Bone marrow (tissue), 2 donors: ENCODE measurements around the gene FLRT2.

ENCODE experiments used
- DNase-seq, 2 donors: peaks; one replicate each; lab custom pipeline; 2025; lab: John Stamatoyannopoulos, UW

Gene FLRT2, protein sequence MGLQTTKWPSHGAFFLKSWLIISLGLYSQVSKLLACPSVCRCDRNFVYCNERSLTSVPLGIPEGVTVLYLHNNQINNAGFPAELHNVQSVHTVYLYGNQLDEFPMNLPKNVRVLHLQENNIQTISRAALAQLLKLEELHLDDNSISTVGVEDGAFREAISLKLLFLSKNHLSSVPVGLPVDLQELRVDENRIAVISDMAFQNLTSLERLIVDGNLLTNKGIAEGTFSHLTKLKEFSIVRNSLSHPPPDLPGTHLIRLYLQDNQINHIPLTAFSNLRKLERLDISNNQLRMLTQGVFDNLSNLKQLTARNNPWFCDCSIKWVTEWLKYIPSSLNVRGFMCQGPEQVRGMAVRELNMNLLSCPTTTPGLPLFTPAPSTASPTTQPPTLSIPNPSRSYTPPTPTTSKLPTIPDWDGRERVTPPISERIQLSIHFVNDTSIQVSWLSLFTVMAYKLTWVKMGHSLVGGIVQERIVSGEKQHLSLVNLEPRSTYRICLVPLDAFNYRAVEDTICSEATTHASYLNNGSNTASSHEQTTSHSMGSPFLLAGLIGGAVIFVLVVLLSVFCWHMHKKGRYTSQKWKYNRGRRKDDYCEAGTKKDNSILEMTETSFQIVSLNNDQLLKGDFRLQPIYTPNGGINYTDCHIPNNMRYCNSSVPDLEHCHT

DNA sequence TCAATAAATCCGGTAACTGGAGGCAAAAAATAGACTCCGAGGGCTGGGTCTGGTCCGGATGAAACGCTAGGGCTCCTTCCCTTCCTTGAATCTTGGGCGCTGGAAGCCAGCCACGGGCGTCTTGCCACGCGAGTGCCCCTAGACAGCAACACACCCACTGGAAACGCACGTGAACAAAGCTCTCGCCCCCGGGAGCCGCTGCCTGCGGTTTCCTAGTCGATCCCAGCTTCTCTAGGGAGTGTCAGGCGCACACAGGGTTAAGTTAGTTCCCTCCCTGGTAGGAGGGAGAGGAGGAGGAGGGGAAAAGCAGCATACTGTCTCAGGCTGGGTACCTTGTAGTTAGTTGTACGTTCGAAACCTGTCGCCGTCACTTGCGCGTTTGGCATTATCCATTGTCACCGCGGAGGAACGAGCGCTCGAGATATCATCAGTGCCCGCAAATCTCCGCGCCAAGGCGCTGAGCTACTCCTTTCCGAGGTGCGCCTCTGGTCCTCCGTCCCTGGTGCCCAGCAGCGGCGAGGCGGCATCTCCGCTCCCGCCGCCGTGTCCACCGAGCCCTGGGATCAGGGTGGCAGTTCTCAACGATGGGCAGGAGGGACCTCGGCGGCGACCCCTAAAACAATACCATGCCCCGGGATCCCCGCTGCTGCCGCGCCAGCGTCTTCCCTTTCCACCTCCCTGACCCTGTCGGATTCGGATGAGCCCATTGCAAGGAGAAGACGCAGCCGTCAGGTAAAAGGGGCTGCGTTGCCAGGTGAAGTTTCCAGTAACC, at the start of gene FLRT2:
Gene FLRT2, plus strand, starts transcription at position 342 of the 772 bp plus-strand sequence. CDS start 91,371 bp downstream, outside the sequence.
- no peak for DNase-seq

DNA sequence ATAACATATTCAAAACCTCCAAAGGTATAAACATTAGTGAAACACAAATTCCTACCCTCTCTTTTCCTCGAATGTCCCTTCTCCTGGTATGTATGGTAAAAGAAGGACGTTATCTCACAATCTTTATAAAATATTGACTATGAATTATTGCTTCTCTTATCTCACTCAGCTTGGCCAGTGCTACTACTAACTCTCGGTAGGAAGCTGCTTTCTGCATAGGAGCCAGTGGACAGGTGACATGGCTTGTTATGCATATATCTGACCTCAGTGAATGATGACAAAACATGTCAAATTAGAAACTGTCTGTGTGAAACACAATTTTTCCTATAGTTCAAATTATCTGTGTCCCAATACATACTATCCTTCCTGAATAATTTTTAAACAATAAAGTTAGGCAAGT, 48.5 kb upstream of the FLRT2 start:
- DNase-seq = no peak

DNA sequence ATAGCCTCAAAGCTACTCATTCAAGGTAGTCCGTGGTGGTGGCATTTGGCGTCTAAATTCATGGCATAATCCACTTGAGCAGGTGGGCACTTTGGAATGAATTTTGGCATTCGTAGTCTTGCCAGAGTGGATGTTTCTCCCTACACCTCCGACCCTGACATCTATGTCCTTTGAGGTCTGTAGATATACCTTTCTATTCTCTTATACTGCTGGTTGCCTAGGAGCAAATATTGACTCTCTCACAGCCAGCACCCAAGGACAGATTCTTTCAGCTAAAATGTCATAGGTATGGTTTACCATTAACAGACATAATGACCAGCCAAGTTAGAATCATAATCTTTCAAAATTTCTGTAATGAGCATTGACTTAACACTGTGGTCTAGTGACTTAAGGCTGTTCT, 47.4 kb upstream of the FLRT2 start:
- no peak for DNase-seq

DNA sequence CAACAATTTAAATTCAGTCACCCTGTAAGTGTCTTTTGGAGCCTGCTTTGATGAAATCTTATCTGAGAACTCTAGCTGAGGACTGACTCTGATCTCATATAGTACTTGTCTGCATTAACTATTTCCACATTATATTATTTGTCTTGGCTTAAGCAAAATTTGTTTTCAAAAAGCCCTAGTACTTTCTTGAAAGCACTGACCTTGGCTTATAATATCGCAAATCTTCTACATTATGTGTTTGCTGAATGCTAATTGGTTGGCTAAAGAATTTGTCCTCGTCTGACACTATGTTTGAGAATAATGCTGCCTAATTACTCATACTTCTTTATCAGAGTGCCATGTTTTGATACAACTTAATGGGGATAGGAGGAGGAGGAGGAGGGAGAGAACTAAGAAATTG, 46.9 kb upstream of the FLRT2 start:
- no peak for DNase-seq

DNA sequence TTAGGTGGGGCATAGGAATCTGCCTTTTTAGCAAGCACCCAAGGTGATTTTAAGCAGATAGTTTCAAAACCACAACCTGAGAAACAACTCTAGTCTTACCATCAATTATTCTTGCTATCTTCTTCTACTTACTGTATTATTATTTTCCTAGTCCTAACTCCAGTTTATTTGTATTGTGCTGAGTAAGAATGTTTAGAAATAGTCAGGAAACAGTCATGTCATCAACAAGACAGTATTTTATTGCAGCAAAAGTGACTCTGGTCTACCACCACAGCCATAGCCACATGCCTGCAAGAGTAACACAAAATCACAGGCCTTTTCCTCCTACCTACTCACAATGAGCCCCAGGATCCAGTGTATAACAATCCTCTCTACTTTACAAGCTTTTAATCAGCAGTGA, 46.3 kb upstream of the FLRT2 start:
- no peak for DNase-seq

DNA sequence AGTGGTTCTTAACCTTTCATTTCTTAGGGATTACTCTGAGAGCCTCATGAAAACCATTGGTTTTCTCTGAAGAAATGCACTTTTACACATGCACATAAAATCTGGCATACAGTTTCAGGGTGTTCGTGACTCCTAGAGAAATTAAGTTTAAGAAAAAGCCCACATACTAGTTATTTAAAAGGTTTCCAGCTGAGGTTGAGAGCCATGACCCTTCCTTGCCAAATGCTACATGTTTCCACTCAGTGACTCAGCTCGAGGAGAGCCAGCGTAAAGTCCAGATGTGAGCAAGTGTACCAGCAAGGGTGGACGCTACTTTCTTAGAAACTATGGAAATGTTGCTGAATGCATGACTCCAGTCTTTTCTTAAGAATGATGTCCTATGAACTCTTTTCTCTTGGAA, 42.7 kb upstream of the FLRT2 start:
- no peak for DNase-seq

DNA sequence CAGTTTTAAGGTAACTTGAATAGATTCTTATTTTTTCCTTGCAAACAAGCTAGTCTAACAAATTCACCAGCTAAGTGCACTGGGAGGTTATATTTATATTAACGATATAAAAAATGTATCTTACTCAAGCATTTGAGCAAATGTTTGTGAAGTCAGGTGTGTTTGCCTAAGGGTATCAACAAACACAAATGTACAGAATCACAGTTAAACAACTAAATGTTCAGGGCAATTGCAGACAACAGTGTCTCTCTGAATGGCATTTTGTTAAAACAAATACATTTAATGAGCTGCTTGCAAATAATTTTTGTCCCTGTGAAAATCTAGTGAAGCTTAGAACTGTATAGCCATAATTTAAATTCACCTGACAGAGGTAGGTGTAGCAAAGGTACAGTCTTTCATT, 28.2 kb upstream of the FLRT2 start:
- no peak for DNase-seq

DNA sequence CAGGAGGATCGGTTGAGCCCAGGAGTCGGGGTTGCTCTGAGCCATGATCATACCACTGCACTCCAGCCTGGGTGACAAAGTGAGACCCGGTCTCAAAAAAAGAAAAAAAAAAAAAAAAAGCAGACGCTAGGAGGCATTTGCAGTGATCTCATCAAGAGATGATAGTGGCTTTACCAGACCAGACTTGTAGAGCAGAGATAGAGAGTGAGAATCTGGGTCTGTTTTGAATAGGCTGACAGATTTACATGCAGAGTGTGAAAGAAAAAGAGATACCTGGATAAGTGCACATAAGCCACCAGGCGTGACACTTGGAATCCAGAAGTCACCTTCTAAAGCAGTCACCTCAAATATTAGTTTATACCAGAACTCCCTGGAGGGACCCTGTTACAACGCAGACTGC, 21.1 kb upstream of the FLRT2 start:
- DNase-seq = no peak

DNA sequence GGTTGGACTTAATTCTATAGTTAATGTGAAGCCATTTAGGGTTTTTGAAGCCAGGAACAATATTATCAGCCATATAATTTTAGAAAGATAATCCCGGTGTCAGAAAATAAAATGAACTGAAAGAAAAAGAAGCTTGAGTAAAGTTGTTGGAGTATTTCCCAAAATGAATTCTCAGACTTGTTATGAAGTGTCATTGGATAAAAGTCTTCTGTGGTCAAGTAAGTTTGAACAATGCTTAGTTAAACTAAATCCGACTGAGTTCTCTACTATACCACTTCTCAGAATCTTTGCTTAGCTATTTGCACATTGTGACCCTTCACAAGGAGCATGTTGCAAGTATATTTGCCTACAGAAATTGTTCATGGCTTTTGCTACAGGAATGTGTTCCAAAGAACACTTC, 17.5 kb upstream of the FLRT2 start:
- DNase-seq = no peak

DNA sequence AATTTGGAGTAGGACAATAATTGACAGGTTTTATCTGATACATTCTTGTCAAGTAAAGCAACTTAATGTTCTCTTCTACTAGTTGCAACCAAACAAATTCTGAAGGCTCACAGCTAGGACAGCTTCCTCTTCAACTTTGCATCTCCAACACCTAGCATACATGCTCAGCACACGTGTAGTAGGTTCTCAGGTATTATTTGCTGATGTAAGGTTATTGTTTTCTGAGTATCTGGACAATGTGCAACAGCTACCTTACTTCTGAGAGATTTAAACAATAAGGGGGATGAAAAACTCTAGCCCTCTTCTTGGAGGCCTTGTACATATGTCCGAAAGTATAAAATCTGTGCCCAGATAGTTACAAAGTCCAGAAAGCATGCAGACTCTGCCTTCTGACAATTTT, 15.5 kb upstream of the FLRT2 start:
- DNase-seq = no peak

DNA sequence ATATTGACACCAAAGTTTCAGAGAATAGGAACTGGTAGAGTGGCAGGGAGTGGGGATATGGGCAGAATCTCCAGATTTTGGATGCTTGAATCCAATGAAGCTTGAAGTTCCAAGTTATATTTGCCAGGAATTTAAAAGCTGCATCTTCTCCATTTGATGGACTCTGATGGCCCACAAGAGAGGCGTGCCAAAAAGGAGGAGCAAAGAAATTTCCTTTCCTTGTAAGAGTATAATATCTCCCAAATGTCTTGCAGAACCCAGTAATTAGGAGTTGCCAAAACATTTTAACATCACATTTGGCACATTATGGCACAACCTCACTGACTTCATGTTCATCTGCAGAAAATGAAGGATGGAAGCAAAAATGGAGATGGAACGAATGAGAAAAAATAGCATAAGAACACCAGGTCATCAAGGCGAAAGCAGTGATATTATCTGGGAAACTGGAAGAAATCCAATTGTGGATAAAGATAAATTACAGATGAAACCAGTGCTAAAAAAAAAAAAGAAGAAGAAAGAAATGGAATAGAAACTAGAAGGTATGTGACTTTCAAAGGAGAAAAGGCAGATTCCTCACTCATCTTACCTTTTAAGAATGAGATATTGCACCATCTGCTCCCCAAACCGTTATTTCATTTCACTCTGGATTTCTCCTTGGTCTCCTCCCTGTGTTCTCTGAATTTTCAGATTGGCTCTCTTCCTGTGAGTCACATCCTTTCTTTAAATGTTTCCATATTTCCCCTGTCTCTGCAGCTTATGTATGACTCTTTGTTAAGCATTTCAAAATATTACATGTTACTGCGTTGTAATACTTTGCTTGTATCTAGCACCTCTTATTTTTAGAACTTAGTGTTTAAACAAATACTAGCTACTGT, 13.5 kb upstream of the FLRT2 start:
- no peak for DNase-seq

DNA sequence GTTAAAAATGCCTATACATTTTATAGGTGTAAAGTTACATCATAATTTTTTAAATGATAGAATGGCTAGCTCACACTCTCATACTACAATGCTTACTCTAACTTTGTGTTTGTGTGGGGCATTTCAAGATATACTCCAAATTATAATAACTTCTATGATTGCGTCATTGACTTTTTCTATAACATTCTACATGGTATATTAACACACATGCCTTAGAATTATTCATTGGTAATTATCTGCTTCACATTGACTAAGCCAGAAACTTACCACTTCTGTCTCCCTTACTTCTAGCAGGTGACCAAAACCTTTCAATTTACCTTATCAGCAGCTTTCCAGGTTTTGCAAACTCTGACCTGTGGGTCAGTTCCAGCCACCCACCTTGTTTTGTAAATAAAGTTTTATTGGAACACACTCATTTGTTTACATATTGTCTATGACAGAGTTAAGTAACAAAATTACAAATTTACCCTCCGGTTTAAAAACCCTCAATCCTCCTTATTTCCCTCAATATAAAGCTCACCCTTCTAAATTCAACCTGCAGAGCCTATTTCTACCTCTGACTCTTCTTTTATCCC, 12.7 kb upstream of the FLRT2 start:
- DNase-seq = no peak

DNA sequence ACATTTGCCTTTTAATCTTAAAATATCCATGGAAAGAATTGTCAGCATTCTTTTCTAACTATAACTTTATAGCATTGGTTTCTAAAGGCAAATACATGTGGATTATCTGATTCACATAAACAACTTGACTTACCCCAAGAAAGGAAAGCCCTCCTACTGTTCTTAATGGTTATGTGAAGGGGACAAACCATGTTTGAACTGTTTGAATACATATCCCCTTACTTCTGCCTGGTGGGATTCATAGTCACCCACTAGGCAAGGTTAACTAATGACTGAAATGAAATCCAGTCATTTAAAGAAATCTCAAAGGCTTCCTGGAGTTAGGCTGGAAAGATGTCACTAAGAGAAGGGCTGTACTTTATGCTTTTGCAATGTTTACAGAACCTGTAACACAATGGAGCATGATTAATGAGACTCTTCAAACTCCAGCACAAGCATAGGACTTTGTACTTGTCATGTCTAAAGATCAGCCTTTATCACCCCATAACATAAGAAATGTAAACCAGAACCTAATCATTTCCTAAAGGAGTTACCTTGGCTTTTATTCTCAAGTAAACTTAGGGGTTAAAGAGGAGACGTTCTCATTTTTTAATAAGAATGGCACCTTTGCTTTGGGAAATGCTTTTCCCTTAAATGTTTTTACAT, 10.2 kb upstream of the FLRT2 start:
- no peak for DNase-seq

DNA sequence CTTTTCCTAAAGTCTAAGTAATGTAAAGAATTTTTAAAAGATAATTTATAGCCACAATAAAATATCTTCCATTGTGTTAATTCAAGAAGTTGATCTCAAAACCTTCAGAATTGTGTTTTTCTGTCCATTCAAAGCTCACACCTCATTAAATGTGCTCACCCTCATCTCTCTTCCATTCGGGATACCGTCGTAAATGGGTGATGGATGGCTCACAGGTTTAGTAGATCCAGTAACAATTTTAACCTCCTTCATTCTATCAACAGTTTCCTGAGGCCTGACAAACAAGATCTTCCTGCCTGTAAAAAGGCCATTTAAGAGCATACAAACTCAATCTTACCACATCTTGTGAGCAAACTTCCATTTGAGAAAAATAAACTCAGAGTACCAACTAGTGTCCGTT, 9.4 kb upstream of the FLRT2 start:
- no peak for DNase-seq

DNA sequence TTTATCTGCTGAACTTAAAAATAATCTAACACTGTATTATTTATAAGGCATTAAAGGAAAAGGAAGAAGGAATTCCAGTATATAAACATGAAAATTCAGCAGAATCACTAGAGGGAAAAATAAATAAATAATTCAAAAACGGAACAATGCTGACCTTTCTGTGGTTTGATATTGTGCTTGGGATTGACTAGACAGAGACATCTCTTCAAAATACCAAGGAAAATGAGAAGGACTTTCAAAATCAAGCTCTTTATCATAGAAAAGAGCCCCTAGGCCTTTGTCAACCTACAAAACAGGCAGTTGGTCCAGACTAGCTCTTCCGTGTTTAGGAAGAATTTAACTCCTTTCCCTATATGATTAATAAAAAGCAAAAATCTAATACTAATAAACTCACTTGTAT, 6.3 kb upstream of the FLRT2 start:
- no peak for DNase-seq

DNA sequence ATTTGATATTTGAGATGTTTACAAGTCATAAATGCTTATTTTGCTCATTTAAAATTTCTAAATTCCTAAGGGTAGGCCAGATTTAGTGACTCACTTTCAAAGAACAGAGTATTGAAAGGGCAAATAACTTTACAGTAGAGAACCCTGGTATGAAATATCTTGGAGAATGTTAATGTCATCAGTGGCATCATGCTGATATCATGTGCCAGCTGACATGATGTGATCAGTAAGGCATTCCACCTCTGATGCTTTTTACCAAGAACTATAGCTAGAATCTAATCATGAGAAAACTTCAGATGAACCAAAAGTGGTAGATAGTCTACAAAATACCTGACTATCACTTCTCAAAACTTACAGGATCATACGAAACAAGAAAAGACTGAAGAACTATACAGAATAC, 2.9 kb upstream of the FLRT2 start:
- no peak for DNase-seq

DNA sequence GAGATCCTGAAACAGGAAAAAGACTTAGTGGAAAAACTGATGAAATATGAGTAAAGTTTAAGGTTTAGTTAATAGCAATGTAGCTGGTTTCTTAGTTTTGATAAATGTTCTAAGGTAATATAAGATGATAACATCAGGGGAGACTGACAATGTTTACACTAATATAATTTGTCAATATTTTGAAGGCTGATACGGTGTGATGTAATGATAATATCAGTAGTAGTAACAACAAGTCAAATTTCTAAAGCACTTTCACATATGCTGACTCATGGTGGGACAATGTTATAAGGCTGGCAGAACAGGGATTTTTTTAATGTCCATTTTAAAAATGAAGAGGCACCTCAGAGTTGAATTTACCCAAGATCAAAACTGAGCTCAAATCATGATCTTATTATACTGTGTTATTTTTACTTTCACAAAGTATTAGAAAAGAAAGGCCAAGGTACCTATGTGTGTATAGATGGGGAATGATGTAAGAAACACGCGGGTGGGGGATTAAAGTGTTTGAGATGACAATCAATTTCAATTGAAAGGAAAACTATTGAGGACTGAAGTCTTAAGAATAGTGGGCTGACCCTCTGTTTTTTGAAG, 2.4 kb upstream of the FLRT2 start:
- DNase-seq = no peak

DNA sequence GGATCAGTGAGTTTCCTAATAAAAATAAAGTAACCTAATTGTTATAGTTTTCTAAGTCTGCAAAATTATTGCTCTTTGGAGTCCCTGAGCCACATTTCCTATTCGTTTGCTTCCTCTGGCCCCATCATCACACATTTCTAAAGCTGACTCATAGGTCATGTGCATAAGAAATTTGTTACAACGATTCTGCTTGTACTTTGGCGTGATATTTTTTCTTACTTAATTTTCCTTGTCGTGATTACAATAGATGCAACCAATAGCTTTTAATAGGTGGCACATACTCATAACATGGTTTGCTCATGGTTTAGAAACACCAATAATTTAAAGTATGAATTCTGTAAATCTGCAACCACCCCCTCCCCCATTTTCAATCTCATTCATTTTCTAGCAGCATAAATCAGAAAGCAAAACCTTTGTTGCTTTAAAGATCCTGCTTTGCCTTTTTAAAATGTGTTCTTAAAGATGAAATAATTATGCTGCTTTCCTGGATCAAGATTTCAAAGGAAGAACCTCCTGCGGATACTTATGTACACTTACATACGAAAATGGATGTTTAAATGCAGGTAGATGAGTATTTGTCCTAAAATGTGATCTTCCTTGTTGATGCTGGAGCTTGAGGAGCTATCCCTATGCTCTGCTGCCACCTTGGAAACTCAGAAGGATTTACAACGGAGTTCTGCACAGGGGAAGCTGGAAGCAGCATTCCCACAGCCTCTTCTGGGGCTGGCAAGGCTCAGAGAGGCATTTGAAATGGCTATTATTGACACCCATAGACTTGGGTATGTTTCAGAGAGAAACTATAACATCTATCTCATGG, 1.7 kb upstream of the FLRT2 start:
- no peak for DNase-seq

DNA sequence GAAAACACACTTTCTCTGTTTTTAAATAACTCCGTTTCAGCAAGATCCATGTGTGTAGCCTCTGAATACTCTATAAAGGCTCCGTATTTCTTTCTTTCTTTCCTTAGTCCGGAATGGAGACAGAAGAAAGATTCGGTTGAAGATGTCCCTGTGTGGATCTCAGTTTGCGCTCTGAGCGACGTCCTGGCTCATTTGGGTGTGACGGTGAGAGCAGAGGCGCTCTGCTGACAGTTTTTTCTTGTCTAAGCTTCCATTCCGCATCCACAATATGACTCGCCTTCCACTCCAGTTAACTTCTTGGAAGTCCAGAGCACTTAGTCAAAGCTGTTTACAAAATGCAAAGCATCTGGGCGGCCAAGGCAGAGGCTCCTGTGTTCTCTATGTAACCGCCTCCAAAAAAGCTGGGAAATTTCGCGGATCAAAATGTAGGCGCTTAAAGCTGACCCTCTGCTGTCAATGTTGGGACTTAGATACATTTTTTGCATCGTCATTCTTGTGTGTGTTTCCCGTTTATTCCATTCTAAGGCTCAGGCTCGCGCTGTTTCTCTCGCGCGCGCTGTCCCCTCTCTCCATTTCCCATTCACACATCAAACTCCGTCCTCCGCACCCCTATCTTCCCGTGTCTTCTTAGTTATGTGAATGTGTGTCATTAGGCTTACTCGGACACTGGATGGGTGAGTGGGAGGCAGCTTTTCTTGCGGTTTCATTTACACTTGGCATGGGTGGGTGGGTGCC, 880 bp upstream of the FLRT2 start:
- DNase-seq = no peak
